Parathyroid adenoma (tissue), 2 donors: ENCODE data around the gene PRUNE2.

ENCODE experiments used
- H2AFZ ChIP-seq: fragments of 300-600 bp; sonication (generic); one replicate; pipeline ENCODE4 v1.7.0; 2017; ENCODE audit warnings: antibody characterized with exemption, mild to moderate bottlenecking
- H3K27ac ChIP-seq: fragments of 300-600 bp; sonication (generic); one replicate; pipeline ENCODE4 v1.7.0; 2017
- H3K27me3 ChIP-seq: fragments of 300-600 bp; sonication (generic); one replicate; pipeline ENCODE4 v1.7.0; 2017; ENCODE audit warnings: low read length; ENCODE audit not compliant: control insufficient read depth, insufficient read depth
- H3K36me3 ChIP-seq: fragments of 300-600 bp; sonication (generic); one replicate; pipeline ENCODE4 v1.7.0; 2017; ENCODE audit warnings: low read length; ENCODE audit not compliant: control insufficient read depth, insufficient read depth
- H3K4me1 ChIP-seq: fragments of 300-600 bp; sonication (generic); one replicate; pipeline ENCODE4 v1.7.0; 2017; ENCODE audit warnings: control low read depth
- H3K4me2 ChIP-seq: fragments of 300-600 bp; sonication (generic); one replicate; pipeline ENCODE4 v1.7.0; 2017; ENCODE audit warnings: low read length
- H3K4me3 ChIP-seq: fragments of 300-600 bp; sonication (generic); one replicate; pipeline ENCODE4 v1.7.0; 2017; ENCODE audit warnings: low read depth, low read length
- H3K79me2 ChIP-seq: fragments of 300-600 bp; sonication (generic); one replicate; pipeline ENCODE4 v1.7.0; 2017; ENCODE audit warnings: control low read depth
- H3K9ac ChIP-seq: fragments of 300-600 bp; sonication (generic); one replicate; pipeline ENCODE4 v1.7.0; 2017; ENCODE audit warnings: mild to moderate bottlenecking
- H3K9me3 ChIP-seq: fragments of 300-600 bp; sonication (generic); one replicate; pipeline ENCODE4 v1.7.0; 2017; ENCODE audit warnings: low read length; ENCODE audit not compliant: control insufficient read depth
- CTCF ChIP-seq: fragments of 300-600 bp; sonication (generic); IDR thresholded peaks from one replicate; pipeline ENCODE4 v1.7.0; 2017; ENCODE audit warnings: antibody characterized with exemption, mild to moderate bottlenecking
- donor health status: primary hyperparathyroidism.

Gene PRUNE2

GRCh38 chr9:76901801-76902200 lies 4.1 kb downstream of the PRUNE2 start:
- Histone ChIP-seq H3K27me3 (peaks cover 12% of the 10 kb centered on the region), H3K9ac (no peak overlapping the region), H3K36me3 (no peaks in the 10 kb centered on the region), H2AFZ (no peak overlapping the region), H3K4me1 (peaks cover 5% of the 10 kb centered on the region), H3K4me3 (no peak overlapping the region), H3K79me2 (no peaks in the 10 kb centered on the region), H3K4me2 (no peak overlapping the region), H3K9me3 (no peaks in the 10 kb centered on the region), H3K27ac (no peak overlapping the region)
- TF ChIP-seq CTCF: no peak

- H3K9ac ChIP-seq: no peak overlapping the region
- no peak overlapping the region for H3K4me3 ChIP-seq
- no peak for TF ChIP-seq CTCF
- no peak overlapping the region for H3K27ac ChIP-seq
- peaks cover 12% of the 10 kb centered on the region for H3K27me3 ChIP-seq
- H3K79me2 ChIP-seq: no peaks in the 10 kb centered on the region
- no peaks in the 10 kb centered on the region for H3K36me3 ChIP-seq
- peaks cover 5% of the 10 kb centered on the region for H3K4me1 ChIP-seq
- H3K9me3 ChIP-seq: no peaks in the 10 kb centered on the region
- H2AFZ ChIP-seq: no peak overlapping the region
- no peak overlapping the region for H3K4me2 ChIP-seq
These were observed 5.0 kb downstream of the PRUNE2 start for GRCh38 chr9:76900884-76901440.

- Histone ChIP-seq H3K79me2 (no peaks in the 10 kb centered on the region), H2AFZ (no peak overlapping the region), H3K9me3 (no peaks in the 10 kb centered on the region), H3K9ac (no peak overlapping the region), H3K4me2 (no peak overlapping the region), H3K27ac (no peak overlapping the region), H3K36me3 (no peaks in the 10 kb centered on the region), H3K4me1 (no peaks in the 10 kb centered on the region), H3K27me3 (peaks cover 12% of the 10 kb centered on the region), H3K4me3 (no peak overlapping the region)
- no peak for TF ChIP-seq CTCF
These were observed 7.1 kb downstream of the PRUNE2 start for GRCh38 chr9:76898786-76899185.

- H3K9ac ChIP-seq: no peak overlapping the region
- no peaks in the 10 kb centered on the region for H3K9me3 ChIP-seq
- H3K36me3 ChIP-seq: no peaks in the 10 kb centered on the region
- no peak for TF ChIP-seq CTCF
- no peak overlapping the region for H3K4me2 ChIP-seq
- no peak overlapping the region for H3K27ac ChIP-seq
- peaks cover 12% of the 10 kb centered on the region for H3K27me3 ChIP-seq
- no peak overlapping the region for H2AFZ ChIP-seq
- no peak overlapping the region for H3K4me3 ChIP-seq
- no peaks in the 10 kb centered on the region for H3K79me2 ChIP-seq
- H3K4me1 ChIP-seq: no peaks in the 10 kb centered on the region
These were observed 7.9 kb downstream of the PRUNE2 start for GRCh38 chr9:76897804-76898525.

- no peak for TF ChIP-seq CTCF
- no peak overlapping the region for H3K27ac ChIP-seq
- no peak overlapping the region for H3K4me2 ChIP-seq
- no peaks in the 10 kb centered on the region for H3K36me3 ChIP-seq
- no peaks in the 10 kb centered on the region for H3K4me1 ChIP-seq
- peaks cover 2% of the 10 kb centered on the region for H3K27me3 ChIP-seq
- H3K79me2 ChIP-seq: no peaks in the 10 kb centered on the region
- H3K4me3 ChIP-seq: no peak overlapping the region
- H3K9me3 ChIP-seq: no peaks in the 10 kb centered on the region
- no peak overlapping the region for H2AFZ ChIP-seq
- H3K9ac ChIP-seq: no peak overlapping the region
These were observed 9.9 kb downstream of the PRUNE2 start for GRCh38 chr9:76896035-76896434.
